ENCODE data around the gene EPHB1. TPM values are rescaled to one million over a fixed set of nuclear protein-coding genes. Genes with fewer than 3 reads are reported as not detected.

The EPHB1 gene
- total RNA-seq, 2 donors from 2014 or later = 1.3 to 3.5 TPM

DNA sequence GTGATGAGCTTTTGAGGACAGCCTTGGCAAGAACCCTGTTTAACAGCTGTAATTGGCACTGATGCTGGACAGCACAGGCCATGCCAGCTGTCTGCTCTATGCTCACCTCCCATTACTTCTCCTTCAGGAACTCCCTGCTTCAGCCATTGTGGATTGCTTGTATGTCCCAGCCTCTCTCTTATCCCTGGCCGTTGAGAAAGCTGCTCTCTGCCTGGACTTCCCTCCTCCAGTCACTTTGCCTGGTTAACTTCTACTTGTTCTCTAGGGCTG is 444.5 kb downstream of the EPHB1 start:
- H3K4me1 Mint-ChIP-seq = no peaks in the 10 kb centered on the region
- H3K27ac Mint-ChIP-seq = no peak overlapping the region
- no peak overlapping the region for H3K4me3 Mint-ChIP-seq
- ATAC-seq = no peak
- no peaks in the 10 kb centered on the region for H3K36me3 Mint-ChIP-seq (ENCODE audit: low read depth)
- DNase-seq = no peak
- H3K9me3 ChIP-seq (ENCODE audit: control insufficient read depth, low read length, poor library complexity, severe bottlenecking) = no peaks in the 10 kb centered on the region
- H3K27me3 Mint-ChIP-seq = peaks cover 8% of the 10 kb centered on the region

DNA sequence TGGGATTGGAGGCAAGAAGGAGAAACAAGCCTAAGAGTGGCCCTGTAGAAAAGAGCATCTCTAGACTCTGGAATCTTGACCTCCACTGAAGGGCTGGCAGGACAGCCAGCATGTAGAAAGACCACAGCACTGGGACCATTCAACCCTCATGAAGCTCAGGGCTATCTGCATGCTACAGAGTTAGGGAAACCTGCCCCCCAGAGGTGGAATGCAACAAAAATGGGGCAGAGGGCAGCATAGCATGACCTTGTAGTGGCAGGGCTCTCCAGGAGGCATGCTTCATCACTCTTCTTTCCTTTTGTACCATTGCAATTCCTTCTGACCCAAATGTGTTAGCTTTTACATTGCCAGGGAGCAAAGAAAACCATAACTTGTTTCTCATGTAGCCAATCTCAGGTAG is 445.4 kb downstream of the EPHB1 start:
- Mint-ChIP-seq H3K4me1 (no peaks in the 10 kb centered on the region), H3K4me3 (no peak overlapping the region), H3K36me3 (ENCODE audit: low read depth) (no peaks in the 10 kb centered on the region), H3K27ac (no peak overlapping the region), H3K27me3 (peaks cover 8% of the 10 kb centered on the region)
- no peaks in the 10 kb centered on the region for H3K9me3 ChIP-seq (ENCODE audit: control insufficient read depth, low read length, poor library complexity, severe bottlenecking)
- ATAC-seq = no peak
- no peak for DNase-seq

DNA sequence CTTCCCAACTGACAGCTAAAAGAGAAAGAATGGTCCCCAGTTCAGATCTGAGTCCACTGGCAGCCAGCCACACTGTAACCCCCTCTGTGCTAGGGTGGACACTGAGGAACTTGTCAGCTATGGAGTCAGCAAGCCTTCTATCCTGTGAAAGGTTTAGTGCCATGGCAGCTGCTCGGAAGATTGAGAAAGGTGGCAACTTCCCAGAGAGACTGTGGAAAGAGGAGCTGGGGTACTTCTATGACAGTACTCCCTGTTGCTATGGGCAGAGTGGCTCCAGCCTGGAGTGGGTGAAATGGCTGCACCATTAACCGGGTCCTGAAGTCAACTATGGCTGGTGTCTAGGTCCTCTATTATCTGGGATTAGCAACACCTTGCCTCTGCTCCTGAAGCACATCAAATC is 447.2 kb downstream of the EPHB1 start:
- Mint-ChIP-seq H3K36me3 (ENCODE audit: low read depth) (no peaks in the 10 kb centered on the region), H3K27me3 (peaks cover 8% of the 10 kb centered on the region), H3K4me3 (no peak overlapping the region), H3K27ac (no peak overlapping the region), H3K4me1 (no peaks in the 10 kb centered on the region)
- no peaks in the 10 kb centered on the region for H3K9me3 ChIP-seq (ENCODE audit: control insufficient read depth, low read length, poor library complexity, severe bottlenecking)
- DNase-seq (no peak), ATAC-seq (no peak)

DNA sequence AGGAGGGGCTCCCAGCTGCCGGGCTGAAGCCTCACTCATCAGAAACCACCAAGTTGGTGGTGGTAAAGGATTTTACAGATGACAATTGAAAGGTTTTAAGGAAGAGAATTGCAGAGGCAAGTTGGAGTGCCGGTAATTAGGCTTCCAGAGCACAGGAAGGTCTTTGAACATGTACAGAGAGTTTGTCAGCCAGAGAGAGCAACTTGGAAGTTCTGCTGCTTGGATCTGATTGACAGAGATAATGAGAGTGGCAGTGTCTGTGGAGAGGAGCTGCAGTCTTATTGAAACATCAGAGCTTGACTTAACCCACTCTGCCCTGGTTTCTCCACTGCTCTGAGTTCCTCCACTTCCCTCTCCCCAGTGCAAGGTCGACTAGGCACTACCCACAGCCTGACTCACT is 448.6 kb downstream of the EPHB1 start:
- no peak for DNase-seq
- no peaks in the 10 kb centered on the region for H3K4me1 Mint-ChIP-seq

DNA sequence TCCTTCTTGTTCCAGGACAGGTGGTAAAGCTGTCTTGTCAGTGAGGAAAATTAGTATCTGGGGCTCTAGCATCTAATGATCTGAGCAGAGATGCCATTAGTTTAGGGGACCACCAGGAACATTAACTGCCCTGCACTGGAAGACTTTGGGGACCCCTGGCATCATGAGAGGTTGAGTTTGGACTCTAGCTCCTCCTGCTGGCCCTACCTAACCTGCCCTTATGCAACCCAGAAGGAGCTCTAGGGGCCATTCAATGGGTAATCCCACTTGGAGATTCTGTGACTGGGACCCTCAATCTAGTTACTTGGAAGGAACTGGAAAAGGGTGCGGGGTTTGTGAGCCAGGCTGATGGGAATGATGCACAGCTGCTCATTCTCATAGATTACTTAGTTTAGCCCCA is 451.0 kb downstream of the EPHB1 start:
- H3K4me3 Mint-ChIP-seq = no peak overlapping the region
- DNase-seq (no peak), ATAC-seq (no peak)

More for the DNA sequence above, 448.6 kb downstream of the EPHB1 start:
- Mint-ChIP-seq H3K27me3 (peaks cover 8% of the 10 kb centered on the region), H3K36me3 (ENCODE audit: low read depth) (no peaks in the 10 kb centered on the region), H3K4me3 (no peak overlapping the region), H3K27ac (no peak overlapping the region)
- no peaks in the 10 kb centered on the region for H3K9me3 ChIP-seq (ENCODE audit: control insufficient read depth, low read length, poor library complexity, severe bottlenecking)
- ATAC-seq = no peak

DNA sequence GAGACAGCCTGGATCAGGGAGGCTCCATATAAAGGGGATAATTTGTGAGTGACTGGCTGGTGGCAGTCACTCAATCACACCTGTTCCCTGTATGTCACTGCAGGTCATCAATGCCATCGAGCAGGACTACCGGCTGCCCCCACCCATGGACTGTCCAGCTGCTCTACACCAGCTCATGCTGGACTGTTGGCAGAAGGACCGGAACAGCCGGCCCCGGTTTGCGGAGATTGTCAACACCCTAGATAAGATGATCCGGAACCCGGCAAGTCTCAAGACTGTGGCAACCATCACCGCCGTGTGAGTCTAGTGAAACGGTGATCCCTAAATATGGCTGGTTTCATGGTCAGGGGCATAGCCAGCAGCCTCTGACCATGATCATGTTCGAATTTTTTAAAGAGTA is 453.2 kb downstream of the EPHB1 start:
- Mint-ChIP-seq H3K27me3 (no peaks in the 10 kb centered on the region), H3K4me1 (peaks cover 2% of the 10 kb centered on the region), H3K36me3 (ENCODE audit: low read depth) (no peaks in the 10 kb centered on the region), H3K4me3 (no peak overlapping the region), H3K27ac (no peak overlapping the region)
- DNase-seq (no peak), ATAC-seq (no peak)
- no peaks in the 10 kb centered on the region for H3K9me3 ChIP-seq (ENCODE audit: control insufficient read depth, low read length, poor library complexity, severe bottlenecking)

More for the DNA sequence above, 451.0 kb downstream of the EPHB1 start:
- H3K27ac Mint-ChIP-seq = no peak overlapping the region
- no peaks in the 10 kb centered on the region for H3K9me3 ChIP-seq (ENCODE audit: control insufficient read depth, low read length, poor library complexity, severe bottlenecking)
- H3K36me3 Mint-ChIP-seq (ENCODE audit: low read depth) = no peaks in the 10 kb centered on the region
- no peaks in the 10 kb centered on the region for H3K27me3 Mint-ChIP-seq
- H3K4me1 Mint-ChIP-seq = no peaks in the 10 kb centered on the region

DNA sequence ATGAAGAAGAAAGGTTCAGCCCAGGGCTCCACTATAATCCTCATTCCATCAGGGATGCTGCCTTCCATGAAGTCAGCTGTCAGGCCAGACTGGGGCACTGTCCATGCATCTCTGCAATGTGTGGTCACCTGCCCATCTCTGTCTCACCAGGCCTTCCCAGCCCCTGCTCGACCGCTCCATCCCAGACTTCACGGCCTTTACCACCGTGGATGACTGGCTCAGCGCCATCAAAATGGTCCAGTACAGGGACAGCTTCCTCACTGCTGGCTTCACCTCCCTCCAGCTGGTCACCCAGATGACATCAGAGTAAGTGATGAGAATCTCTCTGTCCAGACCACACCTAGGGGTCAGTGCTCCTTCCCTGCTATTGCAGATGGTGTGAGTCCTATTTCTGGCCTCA is 454.1 kb downstream of the EPHB1 start:
- no peaks in the 10 kb centered on the region for H3K27me3 Mint-ChIP-seq

DNA sequence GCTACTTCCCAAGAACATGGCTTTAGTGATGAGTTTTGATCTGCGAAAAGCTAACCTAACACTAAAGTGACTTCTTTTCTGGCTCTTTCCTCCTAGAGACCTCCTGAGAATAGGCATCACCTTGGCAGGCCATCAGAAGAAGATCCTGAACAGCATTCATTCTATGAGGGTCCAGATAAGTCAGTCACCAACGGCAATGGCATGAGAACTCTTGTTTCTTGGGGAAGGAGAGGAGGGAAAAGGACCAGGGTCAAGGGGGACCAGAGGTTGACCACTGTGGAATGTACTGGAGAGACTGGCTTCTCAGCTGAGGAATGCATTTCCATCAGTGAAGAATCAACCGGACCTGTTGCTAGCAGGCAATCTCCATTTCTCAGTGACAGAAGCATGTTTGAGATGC is 463.9 kb downstream of the EPHB1 start:
- Mint-ChIP-seq H3K36me3 (ENCODE audit: low read depth) (no peaks in the 10 kb centered on the region), H3K27me3 (no peaks in the 10 kb centered on the region), H3K27ac (no peak overlapping the region), H3K4me3 (no peak overlapping the region), H3K4me1 (no peaks in the 10 kb centered on the region)
- no peak for DNase-seq
- no peak for ATAC-seq
- H3K9me3 ChIP-seq (ENCODE audit: control insufficient read depth, low read length, poor library complexity, severe bottlenecking) = no peaks in the 10 kb centered on the region

More for the DNA sequence above, 454.1 kb downstream of the EPHB1 start:
- no peak overlapping the region for H3K27ac Mint-ChIP-seq
- H3K9me3 ChIP-seq (ENCODE audit: control insufficient read depth, low read length, poor library complexity, severe bottlenecking) = no peaks in the 10 kb centered on the region
- H3K4me3 Mint-ChIP-seq = no peak overlapping the region
- ATAC-seq (no peak), DNase-seq (no peak)
- peaks cover 2% of the 10 kb centered on the region for H3K4me1 Mint-ChIP-seq
- H3K36me3 Mint-ChIP-seq (ENCODE audit: low read depth) = no peaks in the 10 kb centered on the region

DNA sequence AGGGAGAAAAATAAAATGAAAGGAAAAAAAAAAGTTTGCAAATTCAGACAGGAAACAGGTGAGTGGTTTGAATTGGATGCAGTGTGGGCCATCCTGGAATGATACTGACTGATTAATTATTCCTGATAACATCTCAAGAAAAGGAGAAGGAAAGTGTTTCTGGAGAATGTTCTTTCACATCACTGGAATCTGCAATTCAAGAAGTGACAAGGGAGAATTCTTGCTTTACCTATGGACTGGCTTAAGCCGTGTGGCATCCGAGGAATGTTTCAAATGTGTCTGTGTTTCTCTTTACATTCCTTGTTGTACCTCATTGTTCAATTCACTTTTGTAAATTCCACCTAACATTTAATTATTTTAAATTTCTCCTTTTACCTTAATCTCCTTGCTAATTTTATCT is 465.0 kb downstream of the EPHB1 start:
- H3K9me3 ChIP-seq (ENCODE audit: control insufficient read depth, low read length, poor library complexity, severe bottlenecking) = no peaks in the 10 kb centered on the region
- H3K4me3 Mint-ChIP-seq = no peak overlapping the region
- DNase-seq (no peak), ATAC-seq (no peak)
- H3K36me3 Mint-ChIP-seq (ENCODE audit: low read depth) = no peaks in the 10 kb centered on the region
- no peak overlapping the region for H3K27ac Mint-ChIP-seq
- no peaks in the 10 kb centered on the region for H3K27me3 Mint-ChIP-seq
- no peaks in the 10 kb centered on the region for H3K4me1 Mint-ChIP-seq

DNA sequence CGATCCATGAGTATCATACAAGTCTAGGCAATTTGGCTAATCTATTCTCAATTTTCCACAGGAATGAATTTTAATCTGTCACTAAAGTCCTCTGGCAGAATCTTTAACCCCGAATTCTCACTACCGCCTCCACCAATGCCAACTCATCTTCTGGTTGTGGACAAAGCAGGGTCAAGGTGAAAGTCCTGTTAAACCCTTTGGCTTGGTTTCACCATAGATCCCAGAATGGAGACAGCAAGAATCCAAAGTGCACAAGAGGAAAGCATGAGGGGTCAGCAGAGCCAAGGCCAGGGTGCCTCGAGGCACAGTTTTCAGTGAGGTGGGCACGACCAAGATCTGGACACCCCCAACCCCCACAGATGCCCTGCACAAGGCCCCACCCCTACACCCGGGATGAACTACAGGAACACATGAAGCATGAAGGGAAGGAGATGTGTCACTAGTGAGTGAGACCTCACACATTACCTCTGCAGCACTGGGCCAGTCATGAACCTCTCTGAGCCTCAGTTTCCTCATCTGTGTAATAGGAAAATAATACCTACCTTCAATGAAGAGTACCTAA is 466.2 kb downstream of the EPHB1 start:
- no peak for DNase-seq
- no peaks in the 10 kb centered on the region for H3K4me1 Mint-ChIP-seq
- H3K9me3 ChIP-seq (ENCODE audit: control insufficient read depth, low read length, poor library complexity, severe bottlenecking) = no peaks in the 10 kb centered on the region
- no peak overlapping the region for H3K4me3 Mint-ChIP-seq
- no peaks in the 10 kb centered on the region for H3K36me3 Mint-ChIP-seq (ENCODE audit: low read depth)
- no peaks in the 10 kb centered on the region for H3K27me3 Mint-ChIP-seq
- no peak for ATAC-seq
- no peak overlapping the region for H3K27ac Mint-ChIP-seq

DNA sequence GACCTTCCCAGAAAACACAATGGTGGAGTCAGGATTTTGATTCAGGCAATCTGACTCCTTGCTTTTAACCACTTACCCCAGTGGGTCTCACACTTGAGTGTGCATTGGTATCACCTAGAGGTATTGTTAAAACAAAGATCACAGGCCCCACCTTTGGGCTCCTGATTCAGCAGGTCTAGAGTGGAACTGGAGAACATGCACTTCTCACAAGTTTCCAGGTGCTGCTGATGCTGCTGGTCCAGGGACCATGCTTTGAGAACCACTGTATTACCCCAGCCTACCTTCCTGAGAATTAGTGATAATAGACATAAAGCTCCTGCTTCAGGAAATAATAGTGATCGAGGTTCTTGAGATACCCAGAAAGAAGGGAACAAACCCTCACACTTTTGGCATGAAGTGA is 466.9 kb downstream of the EPHB1 start:
- Mint-ChIP-seq H3K36me3 (ENCODE audit: low read depth) (no peaks in the 10 kb centered on the region), H3K4me3 (no peak overlapping the region), H3K27ac (no peak overlapping the region), H3K4me1 (no peaks in the 10 kb centered on the region), H3K27me3 (no peaks in the 10 kb centered on the region)
- H3K9me3 ChIP-seq (ENCODE audit: control insufficient read depth, low read length, poor library complexity, severe bottlenecking) = no peaks in the 10 kb centered on the region
- ATAC-seq = no peak
- DNase-seq = no peak

DNA sequence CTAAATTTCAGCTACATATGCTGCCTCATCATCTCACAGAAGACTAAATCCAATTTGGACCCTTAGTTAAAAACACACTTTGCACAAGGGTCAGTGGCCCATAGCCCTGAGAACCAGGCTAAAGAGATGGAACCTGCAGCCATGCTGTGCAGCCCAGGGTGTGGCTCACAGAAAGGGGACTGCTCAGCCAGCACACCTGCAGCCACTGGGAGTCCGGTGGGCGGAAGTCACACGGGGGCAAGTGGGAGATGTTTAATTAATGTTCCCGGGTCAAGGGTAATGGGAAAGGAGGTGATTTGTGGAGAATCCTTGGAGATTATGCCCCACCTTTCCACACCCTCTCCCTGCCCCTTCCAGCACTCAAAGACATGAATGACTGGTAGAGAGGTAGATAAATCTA is 467.4 kb downstream of the EPHB1 start:
- no peaks in the 10 kb centered on the region for H3K4me1 Mint-ChIP-seq
- H3K27ac Mint-ChIP-seq = no peak overlapping the region
- H3K4me3 Mint-ChIP-seq = no peak overlapping the region
- DNase-seq (no peak), ATAC-seq (no peak)
- H3K36me3 Mint-ChIP-seq (ENCODE audit: low read depth) = no peaks in the 10 kb centered on the region
- H3K27me3 Mint-ChIP-seq = no peaks in the 10 kb centered on the region
- no peaks in the 10 kb centered on the region for H3K9me3 ChIP-seq (ENCODE audit: control insufficient read depth, low read length, poor library complexity, severe bottlenecking)

DNA sequence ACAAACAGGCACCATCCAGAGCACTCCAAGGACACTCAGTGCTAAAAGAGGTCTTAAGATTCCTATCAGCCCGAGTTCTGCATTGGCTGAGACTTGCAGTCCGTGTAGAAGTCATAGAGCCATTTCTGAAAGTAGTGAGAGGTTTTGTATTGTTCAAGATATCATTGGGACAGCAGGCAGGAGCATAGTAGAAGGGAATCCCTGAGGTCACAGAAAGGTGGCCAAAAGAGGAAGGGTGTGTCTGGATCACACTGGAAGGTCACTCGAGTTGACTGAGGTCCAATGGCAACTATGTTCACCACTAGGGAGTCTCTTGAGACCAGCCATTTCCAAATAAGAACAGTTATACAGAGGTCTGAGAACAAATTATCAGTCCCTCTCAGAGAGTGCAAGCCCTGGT is 468.3 kb downstream of the EPHB1 start:
- Mint-ChIP-seq H3K36me3 (ENCODE audit: low read depth) (no peaks in the 10 kb centered on the region), H3K27me3 (no peaks in the 10 kb centered on the region), H3K4me3 (no peak overlapping the region), H3K27ac (no peak overlapping the region), H3K4me1 (no peaks in the 10 kb centered on the region)
- no peak for DNase-seq
- ATAC-seq = no peak
- no peaks in the 10 kb centered on the region for H3K9me3 ChIP-seq (ENCODE audit: control insufficient read depth, low read length, poor library complexity, severe bottlenecking)

DNA sequence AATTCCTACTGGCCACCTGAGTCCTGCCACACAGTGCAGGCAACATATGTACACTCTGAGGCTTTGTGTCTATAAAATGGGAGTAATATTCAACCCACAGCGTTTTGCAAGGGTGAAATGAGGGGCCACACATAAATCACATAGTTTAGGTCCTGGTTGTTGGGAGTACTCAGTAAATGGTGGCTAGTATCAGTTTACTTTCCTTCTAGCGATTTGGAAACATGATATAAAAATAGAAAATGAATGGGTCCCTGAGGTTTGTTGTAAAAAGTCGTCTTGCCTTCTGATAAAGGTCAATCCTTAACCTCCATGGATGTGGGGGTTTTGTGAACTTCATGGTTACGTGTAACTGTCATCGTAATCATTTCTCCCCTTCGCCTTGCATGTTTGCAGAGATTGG is 472.4 kb downstream of the EPHB1 start:
- peaks cover 10% of the 10 kb centered on the region for H3K27me3 Mint-ChIP-seq
- no peak overlapping the region for H3K27ac Mint-ChIP-seq
- no peaks in the 10 kb centered on the region for H3K4me1 Mint-ChIP-seq
- H3K36me3 Mint-ChIP-seq (ENCODE audit: low read depth) = no peaks in the 10 kb centered on the region
- DNase-seq = no peak
- ATAC-seq = no peak
- H3K9me3 ChIP-seq (ENCODE audit: control insufficient read depth, low read length, poor library complexity, severe bottlenecking) = no peaks in the 10 kb centered on the region
- H3K4me3 Mint-ChIP-seq = no peak overlapping the region
